ENCODE results near the gene SLC1A7.

The SLC1A7 gene

GRCh38 chr1:53069663-53070327 is 72.6 kb downstream of the SLC1A7 start:
- DNase-seq (ENCODE audit: low read depth in 2 of 2), result no peak
- TF ChIP-seq CTCF (IDR thresholded peaks at IDR 0.05; ENCODE audit: low read depth, low read length), result no peak

GRCh38 chr1:53069265-53069662 is 73.2 kb downstream of the SLC1A7 start:
- no peak overlapping the region for H3K4me3 ChIP-seq (replicated peaks in 1 of 2; ENCODE audit: low read depth in 2 of 2, low read length in 2 of 2)
- DNase-seq (ENCODE audit: low read depth in 2 of 2), result no peak
- TF ChIP-seq CTCF (IDR thresholded peaks at IDR 0.05; ENCODE audit: low read depth, low read length), result no peak

More at GRCh38 chr1:53069663-53070327, 72.6 kb downstream of the SLC1A7 start:
- no peak overlapping the region for H3K4me3 ChIP-seq (replicated peaks in 1 of 2; ENCODE audit: low read depth in 2 of 2, low read length in 2 of 2)

GRCh38 chr1:53068314-53069099 is 73.9 kb downstream of the SLC1A7 start:
- H3K4me3 ChIP-seq (replicated peaks in 1 of 2; ENCODE audit: low read depth in 2 of 2, low read length in 2 of 2), result no peak overlapping the region
- no peak for TF ChIP-seq CTCF (IDR thresholded peaks at IDR 0.05; ENCODE audit: low read depth, low read length)
- DNase-seq (ENCODE audit: low read depth in 2 of 2), result no peak

- no peak for DNase-seq (ENCODE audit: low read depth in 2 of 2)
- H3K4me3 ChIP-seq (replicated peaks in 1 of 2; ENCODE audit: low read depth in 2 of 2, low read length in 2 of 2), result no peak overlapping the region
- TF ChIP-seq CTCF (IDR thresholded peaks at IDR 0.05; ENCODE audit: low read depth, low read length), result no peak
Observed at GRCh38 chr1:53067886-53068285, 74.6 kb downstream of the SLC1A7 start.

GRCh38 chr1:53066891-53067738 is 75.3 kb downstream of the SLC1A7 start:
- no peak overlapping the region for H3K4me3 ChIP-seq (replicated peaks in 1 of 2; ENCODE audit: low read depth in 2 of 2, low read length in 2 of 2)
- TF ChIP-seq CTCF (IDR thresholded peaks at IDR 0.05; ENCODE audit: low read depth, low read length), result no peak
- DNase-seq (ENCODE audit: low read depth in 2 of 2), result no peak

GRCh38 chr1:53066488-53066887 is 76.0 kb downstream of the SLC1A7 start:
- H3K4me3 ChIP-seq (replicated peaks in 1 of 2; ENCODE audit: low read depth in 2 of 2, low read length in 2 of 2), result no peak overlapping the region
- TF ChIP-seq CTCF (IDR thresholded peaks at IDR 0.05; ENCODE audit: low read depth, low read length), result no peak
- DNase-seq (ENCODE audit: low read depth in 2 of 2), result no peak
